Measurements from ENCODE around the gene CDK1.

- no peak for TF ChIP-seq CTCF (conservative IDR thresholded peaks at IDR 0.05)
- TF ChIP-seq ZFX (IDR thresholded peaks at IDR 0.05), result no peak
Observed at GRCh38 chr10:60803865-60804264, 25.6 kb downstream of the CDK1 start.

Measured in C4-2B (cell line).